ENCODE data around the gene OTOA. TPM values are rescaled to one million over a fixed set of nuclear protein-coding genes. Genes with fewer than 3 reads are reported as not detected.
"Not testable (repeated sequence)": the region's sequence is repeated elsewhere in the genome, so short reads cannot be mapped to it uniquely, and the experiment has no call there.

OTOA gene
- total RNA-seq, 1 donor from 2014 or later: not detected

GRCh38 chr16:21634216-21634615, 29.6 kb upstream of the OTOA start:
- Mint-ChIP-seq H3K9me3 (no peaks in the 10 kb centered on the region), H3K27me3 (ENCODE audit: insufficient read depth, low read depth) (peaks cover 6% of the 10 kb centered on the region), H3K4me3 (no peak overlapping the region), H3K27ac (no peak overlapping the region), H3K36me3 (peaks cover 20% of the 10 kb centered on the region), H3K4me1 (peaks cover 10% of the 10 kb centered on the region)
- H3K79me2 ChIP-seq (ENCODE audit: low read depth): no peaks in the 10 kb centered on the region
- TF ChIP-seq EZH2phosphoT487 (IDR thresholded peaks at IDR 0.05) (no peak), EZH2 (IDR thresholded peaks at IDR 0.05) (no peak)
- TF ChIP-seq, protein P1, sequence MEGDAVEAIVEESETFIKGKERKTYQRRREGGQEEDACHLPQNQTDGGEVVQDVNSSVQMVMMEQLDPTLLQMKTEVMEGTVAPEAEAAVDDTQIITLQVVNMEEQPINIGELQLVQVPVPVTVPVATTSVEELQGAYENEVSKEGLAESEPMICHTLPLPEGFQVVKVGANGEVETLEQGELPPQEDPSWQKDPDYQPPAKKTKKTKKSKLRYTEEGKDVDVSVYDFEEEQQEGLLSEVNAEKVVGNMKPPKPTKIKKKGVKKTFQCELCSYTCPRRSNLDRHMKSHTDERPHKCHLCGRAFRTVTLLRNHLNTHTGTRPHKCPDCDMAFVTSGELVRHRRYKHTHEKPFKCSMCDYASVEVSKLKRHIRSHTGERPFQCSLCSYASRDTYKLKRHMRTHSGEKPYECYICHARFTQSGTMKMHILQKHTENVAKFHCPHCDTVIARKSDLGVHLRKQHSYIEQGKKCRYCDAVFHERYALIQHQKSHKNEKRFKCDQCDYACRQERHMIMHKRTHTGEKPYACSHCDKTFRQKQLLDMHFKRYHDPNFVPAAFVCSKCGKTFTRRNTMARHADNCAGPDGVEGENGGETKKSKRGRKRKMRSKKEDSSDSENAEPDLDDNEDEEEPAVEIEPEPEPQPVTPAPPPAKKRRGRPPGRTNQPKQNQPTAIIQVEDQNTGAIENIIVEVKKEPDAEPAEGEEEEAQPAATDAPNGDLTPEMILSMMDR (IDR thresholded peaks at IDR 0.05): no peak
- H3K9me3 ChIP-seq (ENCODE audit: low read depth): no peaks in the 10 kb centered on the region
- no peak overlapping the region for H3K4me3 ChIP-seq
- no peak overlapping the region for H2AFZ ChIP-seq (replicated peaks)
- H3K27ac ChIP-seq: no peak overlapping the region
- no peaks in the 10 kb centered on the region for H3F3A ChIP-seq (ENCODE audit: low read depth)
- H3K9ac ChIP-seq: no peak overlapping the region
- no peaks in the 10 kb centered on the region for H3K4me1 ChIP-seq
- H3K27me3 ChIP-seq: no peaks in the 10 kb centered on the region
- H4K20me1 ChIP-seq (ENCODE audit: low read depth): no peaks in the 10 kb centered on the region
- DNase-seq (ENCODE audit: low spot score): no peak
- no peak overlapping the region for H3K4me2 ChIP-seq
- H3K36me3 ChIP-seq: no peaks in the 10 kb centered on the region

DNA sequence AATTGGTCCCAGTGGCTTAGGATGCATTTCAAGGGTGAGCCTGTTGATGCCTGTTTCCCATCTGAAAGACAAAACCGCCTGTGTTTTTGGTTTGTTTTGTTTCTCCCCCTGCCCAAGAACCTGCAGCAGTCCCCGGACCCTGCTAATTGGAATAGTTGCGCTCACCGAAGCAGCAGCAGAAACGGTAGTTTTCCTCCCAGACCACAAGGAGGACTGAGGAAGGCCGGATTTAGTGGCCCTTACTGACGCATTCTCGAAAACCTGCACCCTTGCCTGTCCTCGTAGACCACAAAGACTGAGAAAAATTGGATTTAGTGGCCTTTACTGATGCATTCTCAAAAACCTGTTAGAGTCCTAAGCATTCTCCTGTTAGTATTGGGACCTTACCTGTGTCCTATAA, 28.1 kb upstream of the OTOA start:
- H2AFZ ChIP-seq (replicated peaks); H3K9me3 Mint-ChIP-seq; H3K4me2 ChIP-seq; H3K79me2 ChIP-seq (ENCODE audit: low read depth); H3K4me1 Mint-ChIP-seq; H3K27ac ChIP-seq; H3K9ac ChIP-seq; H3F3A ChIP-seq (ENCODE audit: low read depth); H3K36me3 ChIP-seq; H3K9me3 ChIP-seq (ENCODE audit: low read depth); H3K4me3 Mint-ChIP-seq; H3K27me3 ChIP-seq; H3K4me3 ChIP-seq; H3K4me1 ChIP-seq; H3K27ac Mint-ChIP-seq; H3K27me3 Mint-ChIP-seq (ENCODE audit: insufficient read depth, low read depth); H4K20me1 ChIP-seq (ENCODE audit: low read depth): not testable (repeated sequence)
- peaks cover 14% of the 10 kb centered on the region for H3K36me3 Mint-ChIP-seq
- DNase-seq (ENCODE audit: low spot score): peak; percentile 24

GRCh38 chr16:21637032-21637968, 26.5 kb upstream of the OTOA start:
- Histone ChIP-seq H3K27me3 (no peaks in the 10 kb centered on the region), H3K36me3 (no peaks in the 10 kb centered on the region), H3K4me1 (no peaks in the 10 kb centered on the region), H3F3A (ENCODE audit: low read depth) (no peaks in the 10 kb centered on the region), H3K27ac (no peak overlapping the region), H3K4me3 (no peak overlapping the region), H3K4me2 (no peak overlapping the region), H2AFZ (replicated peaks) (no peak overlapping the region), H3K9me3 (ENCODE audit: low read depth) (no peaks in the 10 kb centered on the region), H4K20me1 (ENCODE audit: low read depth) (no peaks in the 10 kb centered on the region), H3K9ac (no peak overlapping the region), H3K79me2 (ENCODE audit: low read depth) (no peaks in the 10 kb centered on the region)
- Mint-ChIP-seq H3K27me3 (ENCODE audit: insufficient read depth, low read depth) (peaks cover 6% of the 10 kb centered on the region), H3K4me1 (peaks cover 10% of the 10 kb centered on the region), H3K9me3 (no peaks in the 10 kb centered on the region), H3K4me3 (no peak overlapping the region), H3K27ac (no peak overlapping the region), H3K36me3 (peaks cover 12% of the 10 kb centered on the region)
- no peak for DNase-seq (ENCODE audit: low spot score)
- no peak for TF ChIP-seq EZH2phosphoT487 (IDR thresholded peaks at IDR 0.05)
- TF ChIP-seq, protein P1 (IDR thresholded peaks at IDR 0.05): no peak
- TF ChIP-seq EZH2 (IDR thresholded peaks at IDR 0.05): no peak

DNA sequence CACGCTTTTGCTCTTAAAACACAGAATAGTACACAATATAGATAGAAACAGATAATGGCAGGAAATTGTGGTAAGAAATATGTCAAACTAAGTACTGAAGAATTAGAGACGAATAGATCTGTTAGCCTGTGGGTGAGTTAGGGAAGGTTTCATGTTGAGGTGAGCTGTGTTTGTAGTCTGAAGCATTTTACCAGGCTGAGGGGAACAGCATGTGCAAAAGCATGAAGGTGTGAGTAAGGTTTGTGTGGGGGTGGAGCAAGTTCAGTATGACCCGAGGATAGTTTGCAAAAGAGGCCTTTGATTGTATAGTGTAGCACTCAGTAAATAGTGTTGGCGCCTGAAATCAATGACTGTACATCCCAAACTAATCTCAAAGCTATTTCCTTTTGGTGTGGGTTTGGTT, 25.2 kb upstream of the OTOA start:
- H3K79me2 ChIP-seq (ENCODE audit: low read depth): no peaks in the 10 kb centered on the region
- H3K4me2 ChIP-seq: no peak overlapping the region

More for the DNA sequence above, 25.2 kb upstream of the OTOA start:
- Histone ChIP-seq H4K20me1 (ENCODE audit: low read depth) (no peaks in the 10 kb centered on the region), H3K27ac (no peak overlapping the region), H3K9me3 (ENCODE audit: low read depth) (no peaks in the 10 kb centered on the region), H3K4me1 (no peaks in the 10 kb centered on the region), H3K9ac (no peak overlapping the region), H3F3A (ENCODE audit: low read depth) (no peaks in the 10 kb centered on the region), H3K4me3 (no peak overlapping the region), H3K27me3 (no peaks in the 10 kb centered on the region), H2AFZ (replicated peaks) (no peak overlapping the region), H3K36me3 (no peaks in the 10 kb centered on the region)
- DNase-seq (ENCODE audit: low spot score): no peak
- no peaks in the 10 kb centered on the region for H3K9me3 Mint-ChIP-seq
- no peak overlapping the region for H3K27ac Mint-ChIP-seq
- peaks cover 7% of the 10 kb centered on the region for H3K36me3 Mint-ChIP-seq
- no peak overlapping the region for H3K4me3 Mint-ChIP-seq
- no peak for TF ChIP-seq EZH2 (IDR thresholded peaks at IDR 0.05)
- TF ChIP-seq, protein P1 (IDR thresholded peaks at IDR 0.05): no peak
- no peak for TF ChIP-seq EZH2phosphoT487 (IDR thresholded peaks at IDR 0.05)
- peaks cover 10% of the 10 kb centered on the region for H3K4me1 Mint-ChIP-seq
- H3K27me3 Mint-ChIP-seq (ENCODE audit: insufficient read depth, low read depth): peaks cover 6% of the 10 kb centered on the region
